HCT116 (cell line): Measurements from ENCODE around the gene LYRM4. TPM values are rescaled to one million over a fixed set of nuclear protein-coding genes. Genes with fewer than 3 reads are reported as not detected.

Experiments
- ATAC-seq: fragments of 200-7000 bp; cut with Tn5 transposase; 2 replicates; pipeline ENCODE4 v1.9.1; 2020; ENCODE audit warnings: mild to moderate bottlenecking, moderate library complexity
- BruUV-seq: library from RNA; stranded (reverse); fragments of 400-500 nt; replicated peaks from 2 replicates; lab custom pipeline; 2021; lab: Mats Ljungman, UMichigan
- CTCF ChIA-PET: fragments of 300-600 bp; sonication (Branson Sonifier 250); formaldehyde crosslinking; loops from one replicate; lab custom pipeline; 2021; ENCODE audit warnings: antibody characterized with exemption; lab: Charles Lee
- POLR2A ChIA-PET: fragments of 300-600, 350-600 bp; sonication (Branson Sonifier 250); formaldehyde crosslinking; loops from one replicate; lab custom pipeline; 2021; ENCODE audit warnings: antibody characterized with exemption; lab: Charles Lee
- RAD21 ChIA-PET, 2 experiments: fragments of 300-600 bp; sonication (Branson Sonifier 250); formaldehyde crosslinking; loops; one replicate each; lab custom pipeline; 2023; ENCODE audit warnings: low total read pairs in 2 of 2; ENCODE audit not compliant: uncharacterized antibody in 2 of 2, unreplicated experiment in 2 of 2, low non-redundant PET in 1 of 2; lab: Charles Lee
- DNase-seq: peaks from one replicate; pipeline ENCODE4 v3.0.0-alpha.2; 2010; ENCODE audit warnings: low read depth, low spot score
- H2AFZ ChIP-seq: fragments of 200-600 bp; shearing (Covaris generic), sonication (generic); 2 replicates; pipeline ENCODE4 v1.6.1; 2017; ENCODE audit warnings: low read depth, mixed run types, mixed read lengths, antibody characterized with exemption, low read length; ENCODE audit not compliant: poor library complexity, severe bottlenecking
- H3K27ac ChIP-seq: 2 replicates; pipeline ENCODE4 v1.5.1; 2012; ENCODE audit warnings: low read depth, low read length
- H3K27me3 ChIP-seq: fragments of 200-600 bp; sonication (generic); 2 replicates; pipeline ENCODE4 v1.6.1; 2016; ENCODE audit warnings: mixed run types, low read length, mixed read lengths; ENCODE audit not compliant: insufficient read depth
- H3K36me3 ChIP-seq, 2 experiments: fragments of 200-500 bp in 1 of 2; fragments of 200-600 bp in 1 of 2; sonication (Bioruptor generic) in 1 of 2; sonication (generic) in 1 of 2; 2 replicates each; pipeline versions ENCODE4 v1.5.1 to v1.6.1; 2014 to 2016; ENCODE audit warnings: low read length in 2 of 2, inconsistent platforms in 1 of 2, mixed read lengths in 1 of 2, mixed run types in 1 of 2; ENCODE audit not compliant: insufficient read depth in 2 of 2, control insufficient read depth in 1 of 2
- H3K4me1 ChIP-seq, 2 experiments: fragments of 200-600 bp in 1 of 2; sonication (generic) in 1 of 2; 2 replicates each; pipeline versions ENCODE4 v1.5.1 to v1.6.1; 2012 to 2017; ENCODE audit warnings: low read length in 2 of 2, inconsistent platforms in 1 of 2, mild to moderate bottlenecking in 1 of 2, mixed read lengths in 1 of 2, mixed run types in 1 of 2, moderate library complexity in 1 of 2; ENCODE audit not compliant: insufficient read depth in 2 of 2, control insufficient read depth in 1 of 2
- H3K4me2 ChIP-seq: fragments of 200-600 bp; sonication (generic); 2 replicates; pipeline ENCODE4 v1.6.1; 2017; ENCODE audit warnings: mixed run types, low read length, mixed read lengths
- H3K4me3 ChIP-seq, 2 experiments: fragments of 200-600 bp in 1 of 2; sonication (generic) in 1 of 2; replicated peaks in 1 of 2; 2 replicates each; pipeline ENCODE4 v1.5.1; 2011 to 2016; ENCODE audit warnings: low read length in 2 of 2, control low read depth in 1 of 2, low read depth in 1 of 2, mild to moderate bottlenecking in 1 of 2, mixed read lengths in 1 of 2, mixed run types in 1 of 2
- H3K79me2 ChIP-seq: fragments of 200-600 bp; sonication (generic); 2 replicates; pipeline ENCODE4 v1.6.1; 2017; ENCODE audit warnings: mild to moderate bottlenecking, mixed run types, low read length, moderate library complexity, mixed read lengths; ENCODE audit not compliant: insufficient read depth
- H3K9ac ChIP-seq: fragments of 200-600 bp; sonication (generic); 2 replicates; pipeline ENCODE4 v1.6.1; 2016; ENCODE audit warnings: low read length, mixed read lengths
- H3K9me2 ChIP-seq: fragments of 200-600 bp; sonication (generic), shearing (Covaris generic); 2 replicates; pipeline ENCODE4 v1.6.1; 2017; ENCODE audit warnings: mixed run types, mild to moderate bottlenecking, moderate library complexity; ENCODE audit not compliant: insufficient read depth
- H3K9me3 ChIP-seq, 2 experiments: fragments of 200-500 bp in 1 of 2; fragments of 200-600 bp in 1 of 2; sonication (Bioruptor generic) in 1 of 2; sonication (generic) in 1 of 2; 2 replicates each; pipeline ENCODE4 v1.6.1; 2014 to 2017; ENCODE audit warnings: low read length in 2 of 2, mixed read lengths in 2 of 2, inconsistent platforms in 1 of 2, low read depth in 1 of 2, mild to moderate bottlenecking in 1 of 2, mixed run types in 1 of 2, moderate library complexity in 1 of 2; ENCODE audit not compliant: control insufficient read depth in 1 of 2, insufficient read depth in 1 of 2
- H4K20me1 ChIP-seq: fragments of 200-600 bp; sonication (generic), shearing (Covaris generic); 2 replicates; pipeline ENCODE4 v1.6.1; 2017; ENCODE audit warnings: mixed run types, mild to moderate bottlenecking, moderate library complexity; ENCODE audit not compliant: insufficient read depth
- ATF3 ChIP-seq: IDR thresholded peaks from 2 replicates; pipeline ENCODE4 v1.6.1; 2012
- CBX3 ChIP-seq: IDR thresholded peaks from 2 replicates; pipeline ENCODE4 v1.6.1; 2012; ENCODE audit warnings: low read depth
- CEBPB ChIP-seq: IDR thresholded peaks from 2 replicates; pipeline ENCODE4 v1.6.1; 2012; ENCODE audit warnings: low read depth
- CTCF ChIP-seq, 3 experiments: fragments of 200-600 bp in 1 of 3; sonication (generic) in 1 of 3; IDR thresholded peaks in 2 of 3; conservative IDR thresholded peaks in 1 of 3; 2 replicates each; pipeline ENCODE4 v1.5.1; 2012 to 2017; ENCODE audit warnings: low read depth in 2 of 3, low read length in 2 of 3, antibody characterized with exemption in 1 of 3, borderline replicate concordance in 1 of 3, control low read depth in 1 of 3, mild to moderate bottlenecking in 1 of 3, mixed read lengths in 1 of 3, mixed run types in 1 of 3, moderate library complexity in 1 of 3; ENCODE audit not compliant: insufficient read depth in 1 of 3
- EGR1 ChIP-seq: IDR thresholded peaks from 2 replicates; pipeline ENCODE4 v1.6.1; 2012; ENCODE audit warnings: low read depth
- ELF1 ChIP-seq: IDR thresholded peaks from 2 replicates; pipeline ENCODE4 v1.6.1; 2012; ENCODE audit warnings: low read depth, borderline replicate concordance
- EZH2 ChIP-seq: fragments of 200-600 bp; sonication (generic); IDR thresholded peaks from 2 replicates; pipeline ENCODE4 v1.6.1; 2017; ENCODE audit warnings: antibody characterized with exemption, mixed run types
- EZH2phosphoT487 ChIP-seq: fragments of 200-600 bp; IDR thresholded peaks from 2 replicates; pipeline ENCODE4 v1.6.1; 2018; ENCODE audit warnings: antibody characterized with exemption, borderline replicate concordance
- FOSL1 ChIP-seq: IDR thresholded peaks from 2 replicates; pipeline ENCODE4 v1.6.1; 2012; ENCODE audit warnings: low read depth
- MAX ChIP-seq: IDR thresholded peaks from 2 replicates; pipeline ENCODE4 v1.6.1; 2012
- POLR2AphosphoS5 ChIP-seq: IDR thresholded peaks from 2 replicates; pipeline ENCODE4 v1.6.1; 2011; ENCODE audit warnings: mild to moderate bottlenecking, low read depth, low read length, moderate library complexity
- RAD21 ChIP-seq: IDR thresholded peaks from 2 replicates; pipeline ENCODE4 v1.6.1; 2012; ENCODE audit warnings: low read depth, mild to moderate bottlenecking
- REST ChIP-seq: IDR thresholded peaks from 2 replicates; pipeline ENCODE4 v1.6.1; 2012; ENCODE audit warnings: low read depth
- SIN3A ChIP-seq: IDR thresholded peaks from 2 replicates; pipeline ENCODE4 v1.6.1; 2012; ENCODE audit warnings: low read depth
- SP1 ChIP-seq: IDR thresholded peaks from 2 replicates; pipeline ENCODE4 v1.6.1; 2012; ENCODE audit warnings: low read depth
- SRF ChIP-seq: IDR thresholded peaks from 2 replicates; pipeline ENCODE4 v1.6.1; 2012; ENCODE audit warnings: low read depth
- TCF7L2 ChIP-seq: IDR thresholded peaks from 2 replicates; pipeline ENCODE4 v1.7.0; 2011; ENCODE audit warnings: borderline replicate concordance, inconsistent platforms; ENCODE audit not compliant: insufficient read depth, insufficient read length; ENCODE audit errors: extremely low read depth
- YY1 ChIP-seq: IDR thresholded peaks from 2 replicates; pipeline ENCODE4 v1.6.1; 2011; ENCODE audit warnings: low read length, low read depth, moderate library complexity, mild to moderate bottlenecking; ENCODE audit not compliant: insufficient replicate concordance; ENCODE audit errors: extremely low read depth
- ZBTB33 ChIP-seq: IDR thresholded peaks from 2 replicates; pipeline ENCODE4 v1.6.1; 2011; ENCODE audit warnings: mild to moderate bottlenecking, low read length, moderate library complexity; ENCODE audit not compliant: insufficient replicate concordance; ENCODE audit errors: extremely low read depth
- ZFX ChIP-seq: fragments of 450-650 bp; IDR thresholded peaks from 2 replicates; pipeline ENCODE4 v1.6.1; 2017
- intact Hi-C: fragments of 100-400 bp; cut with micrococcal nuclease; formaldehyde crosslinking; loops from 2 replicates; pipeline ENCODE4 v1.10.0; 2022
- total RNA-seq: library from RNA; stranded (reverse); gene quantifications from one replicate; pipeline ENCODE4 v1.2.1, GENCODE V29; 2021; ENCODE audit not compliant: unreplicated experiment

LYRM4 gene
- total RNA-seq, 1 experiment from 2014 or later = 30.1 TPM

- no peaks in the 10 kb centered on the region for H3K36me3 ChIP-seq
- ChIA-PET CTCF (no interaction called here), RAD21 (no interaction called here), POLR2A (no interaction called here)
- no peak for TF ChIP-seq CEBPB
- TF ChIP-seq SP1 = no peak
- TF ChIP-seq TCF7L2 = no peak
- TF ChIP-seq YY1 = no peak
- no peak for TF ChIP-seq ZBTB33
- no peak for TF ChIP-seq SRF
- TF ChIP-seq SIN3A = no peak
- no peak for TF ChIP-seq ELF1
- TF ChIP-seq ATF3 = no peak
- no peak for TF ChIP-seq CBX3
- no peak for TF ChIP-seq POLR2AphosphoS5
- TF ChIP-seq CTCF (IDR thresholded peaks at IDR 0.05 in 2 of 3, conservative IDR thresholded peaks at IDR 0.05 in 1 of 3; ENCODE audit: borderline replicate concordance in 1 of 3, insufficient read depth in 1 of 3, low read depth in 2 of 3, low read length in 2 of 3) = no peak
- no peak for TF ChIP-seq EZH2
- no peak for TF ChIP-seq REST
- TF ChIP-seq RAD21 = no peak
- TF ChIP-seq MAX = no peak
- TF ChIP-seq FOSL1 = no peak
- no peak for TF ChIP-seq ZFX
- no peak for TF ChIP-seq EZH2phosphoT487
- TF ChIP-seq EGR1 = no peak
- DNase-seq (no peak), ATAC-seq (no peak)
- H2AFZ ChIP-seq = no peak overlapping the region
- H3K79me2 ChIP-seq = peaks cover 44% of the 10 kb centered on the region
- no peak overlapping the region for H3K4me2 ChIP-seq
- no peak overlapping the region for H3K4me3 ChIP-seq
- no peaks in the 10 kb centered on the region for H3K9me2 ChIP-seq
- H3K4me1 ChIP-seq = no peaks in the 10 kb centered on the region
- H3K9me3 ChIP-seq = no peaks in the 10 kb centered on the region
- no peaks in the 10 kb centered on the region for H3K27me3 ChIP-seq
- BruUV-seq = no TSS peak
- H3K9ac ChIP-seq = no peak overlapping the region
- H3K27ac ChIP-seq = no peak overlapping the region
- H4K20me1 ChIP-seq = no peaks in the 10 kb centered on the region
- intact Hi-C loops = no loop called here
Measured at GRCh38 chr6:5243069-5243468, 17.7 kb downstream of the LYRM4 start.
